ENCODE data around the gene ANHX. TPM values are rescaled to one million over a fixed set of nuclear protein-coding genes. Genes with fewer than 3 reads are reported as not detected.
"Not testable (repeated sequence)": the region's sequence is repeated elsewhere in the genome, so short reads cannot be mapped to it uniquely, and the experiment has no call there.

The ANHX gene
- not detected in 2 replicates for total RNA-seq (2014; rRNA removed; shearing (Covaris generic))

GRCh38 chr12:133235401-133236112 is at the start of gene ANHX:
Gene ANHX (minus strand): TSS chr12:133235877. CDS start chr12:133234356, 1,521 bp downstream.
- no peak for DNase-seq (ENCODE audit: low spot score)

GRCh38 chr12:133264668-133265067 is 29.0 kb upstream of the ANHX start:
- DNase-seq (ENCODE audit: low spot score): not testable (repeated sequence)

GRCh38 chr12:133264173-133264572 is 28.5 kb upstream of the ANHX start:
- no peak for DNase-seq (ENCODE audit: low spot score)

- DNase-seq (ENCODE audit: low spot score): no peak
Measured at GRCh38 chr12:133256321-133256720, 20.6 kb upstream of the ANHX start.

- DNase-seq (ENCODE audit: low spot score): not testable (repeated sequence)
Measured at GRCh38 chr12:133255833-133256232, 20.2 kb upstream of the ANHX start.

- no peak for DNase-seq (ENCODE audit: low spot score)
Measured at GRCh38 chr12:133251732-133252131, 16.1 kb upstream of the ANHX start.

GRCh38 chr12:133236556-133236955 is 879 bp upstream of the ANHX start:
- DNase-seq (ENCODE audit: low spot score): no peak

- DNase-seq (ENCODE audit: low spot score): no peak
Measured at GRCh38 chr12:133236144-133236543, 467 bp upstream of the ANHX start.

GRCh38 chr12:133234971-133235370 is 706 bp downstream of the ANHX start:
- DNase-seq (ENCODE audit: low spot score): no peak

- DNase-seq (ENCODE audit: low spot score): no peak
Measured at GRCh38 chr12:133233993-133234564, 1.6 kb downstream of the ANHX start.

GRCh38 chr12:133233006-133233405 is 2.7 kb downstream of the ANHX start:
- DNase-seq (ENCODE audit: low spot score): no peak

GRCh38 chr12:133231001-133231400 is 4.7 kb downstream of the ANHX start:
- no peak for DNase-seq (ENCODE audit: low spot score)

GRCh38 chr12:133227281-133227852 is 8.3 kb downstream of the ANHX start:
- DNase-seq (ENCODE audit: low spot score): no peak

- no peak for DNase-seq (ENCODE audit: low spot score)
Measured at GRCh38 chr12:133226690-133227089, 9.0 kb downstream of the ANHX start.

GRCh38 chr12:133225527-133225926 is 10.2 kb downstream of the ANHX start:
- no peak for DNase-seq (ENCODE audit: low spot score)

GRCh38 chr12:133222211-133222610 is 13.5 kb downstream of the ANHX start:
- no peak for DNase-seq (ENCODE audit: low spot score)

- no peak for DNase-seq (ENCODE audit: low spot score)
Measured at GRCh38 chr12:133221241-133221640, 14.4 kb downstream of the ANHX start.

GRCh38 chr12:133220521-133220920 is 15.2 kb downstream of the ANHX start:
- no peak for DNase-seq (ENCODE audit: low spot score)

- DNase-seq (ENCODE audit: low spot score): no peak
Measured at GRCh38 chr12:133217219-133217618, 18.5 kb downstream of the ANHX start.

GRCh38 chr12:133215724-133216123 is 20.0 kb downstream of the ANHX start:
- no peak for DNase-seq (ENCODE audit: low spot score)

- DNase-seq (ENCODE audit: low spot score): no peak
Measured at GRCh38 chr12:133206390-133206789, 29.3 kb downstream of the ANHX start.

- no peak for DNase-seq (ENCODE audit: low spot score)
Measured at GRCh38 chr12:133204264-133204603, 31.4 kb downstream of the ANHX start.

All from A172 (cell line).